HG03565 (cell line): Measurements from ENCODE around the gene PRMT3.
"Not testable (repeated sequence)": the region's sequence is repeated elsewhere in the genome, so short reads cannot be mapped to it uniquely, and the experiment has no call there.

Experiments
- ATAC-seq: cut with Tn5 transposase; IDR thresholded peaks from one replicate; pipeline ENCODE4 v1.9.1; 2021; ENCODE audit warnings: mild to moderate bottlenecking, moderate library complexity; ENCODE audit not compliant: unreplicated experiment

The PRMT3 gene

GRCh38 chr11:20373568-20374209, 13.8 kb upstream of the PRMT3 start:
- no peak for ATAC-seq

- no peak for ATAC-seq
Measured at GRCh38 chr11:20374741-20375300, 12.7 kb upstream of the PRMT3 start.

- no peak for ATAC-seq
Measured at GRCh38 chr11:20376162-20376730, 11.3 kb upstream of the PRMT3 start.

GRCh38 chr11:20385996-20386395, 1.5 kb upstream of the PRMT3 start:
- not testable (repeated sequence) for ATAC-seq

- peak; percentile 3 for ATAC-seq
Measured at GRCh38 chr11:20388096-20389055, 860 bp downstream of the PRMT3 start.

- peak; percentile 83 for ATAC-seq
Measured at GRCh38 chr11:20397281-20397680, 9.8 kb downstream of the PRMT3 start.

GRCh38 chr11:20399498-20399897, 12.0 kb downstream of the PRMT3 start:
- no peak for ATAC-seq

GRCh38 chr11:20403059-20403458, 15.5 kb downstream of the PRMT3 start:
- no peak for ATAC-seq

GRCh38 chr11:20406484-20406883, 19.0 kb downstream of the PRMT3 start:
- no peak for ATAC-seq

- no peak for ATAC-seq
Measured at GRCh38 chr11:20407344-20407743, 19.8 kb downstream of the PRMT3 start.

- ATAC-seq, result no peak
Measured at GRCh38 chr11:20415432-20415831, 27.9 kb downstream of the PRMT3 start.

- no peak for ATAC-seq
Measured at GRCh38 chr11:20417771-20418170, 30.3 kb downstream of the PRMT3 start.

- ATAC-seq, result no peak
Measured at GRCh38 chr11:20421946-20422345, 34.4 kb downstream of the PRMT3 start.

GRCh38 chr11:20429216-20429615, 41.7 kb downstream of the PRMT3 start:
- no peak for ATAC-seq

GRCh38 chr11:20438637-20439036, 51.1 kb downstream of the PRMT3 start:
- no peak for ATAC-seq

- no peak for ATAC-seq
Measured at GRCh38 chr11:20443596-20443995, 56.1 kb downstream of the PRMT3 start.

GRCh38 chr11:20444535-20444934, 57.0 kb downstream of the PRMT3 start:
- ATAC-seq, result no peak

- ATAC-seq, result no peak
Measured at GRCh38 chr11:20448834-20449233, 61.3 kb downstream of the PRMT3 start.

GRCh38 chr11:20450829-20451228, 63.3 kb downstream of the PRMT3 start:
- ATAC-seq, result no peak

- no peak for ATAC-seq
Measured at GRCh38 chr11:20451568-20451967, 64.1 kb downstream of the PRMT3 start.

GRCh38 chr11:20452585-20452984, 65.1 kb downstream of the PRMT3 start:
- ATAC-seq, result no peak
